ENCODE measurements around the gene VIPR1.

VIPR1 gene

GRCh38 chr3:42520336-42520735 lies 17.9 kb downstream of the VIPR1 start:
- CTCF ChIA-PET: no interaction called here
- no peak overlapping the region for H3K4me3 ChIP-seq (ENCODE audit: low read depth, low read length)

GRCh38 chr3:42520906-42521305 lies 18.5 kb downstream of the VIPR1 start:
- no peak overlapping the region for H3K4me3 ChIP-seq (ENCODE audit: low read depth, low read length)
- H3K9me3 ChIP-seq (ENCODE audit: control insufficient read depth, insufficient read depth, low read depth, low read length): no peaks in the 10 kb centered on the region
- TF ChIP-seq ZNF280C (tag by site-specific recombination; IDR thresholded peaks at IDR 0.05) (no peak), ZNF776 (tag by site-specific recombination; IDR thresholded peaks at IDR 0.05; ENCODE audit: borderline replicate concordance) (no peak), SETDB1 (IDR thresholded peaks at IDR 0.05; ENCODE audit: insufficient read length, low read length) (no peak), ZBTB48 (tag by site-specific recombination; IDR thresholded peaks at IDR 0.05) (no peak), ZNF518A (tag by site-specific recombination; conservative IDR thresholded peaks at IDR 0.05; ENCODE audit: low read depth) (no peak), IKZF3 (tag by site-specific recombination; IDR thresholded peaks at IDR 0.05) (no peak), ZNF701 (tag by site-specific recombination; IDR thresholded peaks at IDR 0.05) (no peak)
- CTCF ChIA-PET: no interaction called here
- no peaks in the 10 kb centered on the region for H3K4me1 ChIP-seq (ENCODE audit: control insufficient read depth, insufficient read depth, low read length)
- H3K36me3 ChIP-seq (ENCODE audit: control insufficient read depth in 2 of 2, insufficient read depth in 1 of 2, low read length in 2 of 2): no peaks in the 10 kb centered on the region
- POLR2A ChIA-PET: no interaction called here
- H3K27ac ChIP-seq (ENCODE audit: extremely low read depth, low read depth, low read length): no peak overlapping the region

More at GRCh38 chr3:42520336-42520735, 17.9 kb downstream of the VIPR1 start:
- Histone ChIP-seq H3K4me1 (ENCODE audit: control insufficient read depth, insufficient read depth, low read length) (no peaks in the 10 kb centered on the region), H3K27ac (ENCODE audit: extremely low read depth, low read depth, low read length) (no peak overlapping the region), H3K9me3 (ENCODE audit: control insufficient read depth, insufficient read depth, low read depth, low read length) (no peaks in the 10 kb centered on the region), H3K36me3 (ENCODE audit: control insufficient read depth in 2 of 2, insufficient read depth in 1 of 2, low read length in 2 of 2) (no peaks in the 10 kb centered on the region)
- TF ChIP-seq EGR2 (tag by site-specific recombination; IDR thresholded peaks at IDR 0.05; ENCODE audit: low read depth) (peak; percentile 55; the same call in 1 of the 2 replicates), KLF17 (tag by site-specific recombination; IDR thresholded peaks at IDR 0.05) (0 out of 2 replicates have a peak, but pooled peaks have one; percentile 36), ZNF132 (tag by site-specific recombination; IDR thresholded peaks at IDR 0.05; ENCODE audit: borderline replicate concordance) (no peak), ZBTB44 (tag by site-specific recombination; IDR thresholded peaks at IDR 0.05) (no peak), KLF1 (tag by site-specific recombination; IDR thresholded peaks at IDR 0.05) (peak; percentile 92), ZBTB10 (tag by site-specific recombination; IDR thresholded peaks at IDR 0.05) (no peak), ZNF354C (tag by site-specific recombination; IDR thresholded peaks at IDR 0.05; ENCODE audit: borderline replicate concordance, low read depth) (no peak)
- POLR2A ChIA-PET: no interaction called here
